ENCODE results near the gene GLYATL1B.
"Not testable (repeated sequence)": the region's sequence is repeated elsewhere in the genome, so short reads cannot be mapped to it uniquely, and the experiment has no call there.

Gene GLYATL1B

DNA sequence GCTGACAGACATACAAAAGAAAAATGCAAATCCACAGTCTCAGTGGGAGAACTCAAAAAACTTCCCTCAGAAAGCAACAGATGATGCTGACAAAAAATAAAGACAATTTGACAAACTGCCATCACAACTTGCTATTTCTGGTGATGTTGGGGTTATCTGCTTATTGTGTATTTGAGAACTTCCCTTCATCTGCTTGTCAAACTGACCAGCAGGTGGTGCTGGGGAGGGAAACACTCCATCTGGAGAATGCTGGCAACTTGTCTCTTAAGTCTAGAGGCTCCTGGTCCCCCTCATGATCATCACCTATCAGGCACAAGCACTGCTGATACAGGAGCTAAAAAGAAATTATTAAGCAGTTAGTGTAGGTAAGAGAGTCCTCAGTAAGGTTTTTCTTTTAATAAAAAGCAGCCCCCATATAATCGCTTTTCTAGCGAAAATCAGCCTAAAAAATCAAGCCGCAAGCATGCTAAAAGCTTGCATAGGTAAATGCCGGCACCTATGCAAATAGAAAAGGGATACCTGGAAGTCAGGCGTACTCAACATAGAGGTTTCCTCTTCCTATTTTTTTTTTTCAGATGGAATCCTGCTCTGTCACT, 11.1 kb downstream of the GLYATL1B start:
- DNase-seq: no peak

DNA sequence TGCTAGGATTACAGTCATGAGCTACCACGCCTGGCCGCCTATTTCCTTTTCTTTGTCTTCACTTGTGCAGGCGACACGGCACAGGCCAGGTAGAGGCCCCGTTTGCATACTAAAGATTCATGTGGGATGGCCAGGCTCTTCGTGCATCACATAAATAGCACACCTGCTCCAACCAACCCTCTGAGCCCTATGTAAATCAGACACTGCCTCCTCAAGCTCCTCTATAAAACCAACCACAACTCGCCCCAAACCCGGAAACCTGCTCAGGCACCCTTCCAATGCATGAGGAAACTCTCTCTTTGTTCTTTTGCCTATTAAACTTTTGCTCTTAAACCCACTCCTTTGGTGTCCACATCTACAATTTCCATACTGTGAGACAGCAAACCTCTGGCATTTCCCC, 11.8 kb downstream of the GLYATL1B start:
- DNase-seq: not testable (repeated sequence)

DNA sequence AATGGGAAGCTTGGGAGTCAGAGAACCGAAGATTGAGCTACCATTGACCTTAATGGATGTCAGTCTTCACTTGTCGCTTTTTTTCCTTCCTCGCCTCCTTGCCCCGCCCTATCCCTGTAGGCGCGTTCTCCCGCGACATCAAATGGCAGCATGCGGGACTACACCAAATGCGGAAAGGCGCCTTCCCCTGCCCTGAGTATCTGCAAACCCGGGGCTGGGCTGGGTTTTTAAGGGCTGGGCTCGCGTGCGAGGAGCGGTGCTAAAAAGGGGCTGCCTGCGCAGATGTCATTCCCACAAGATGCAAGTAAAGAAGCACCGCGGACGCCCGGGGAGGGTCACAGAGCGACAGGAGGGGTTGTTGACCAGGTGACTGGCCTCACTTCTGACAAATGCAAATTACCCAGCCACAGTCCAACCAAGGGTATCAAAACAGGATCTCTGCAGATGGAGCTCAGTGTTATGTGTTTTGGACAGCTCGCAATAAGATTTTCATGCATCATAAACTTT, 16.2 kb downstream of the GLYATL1B start:
- no peak for DNase-seq

DNA sequence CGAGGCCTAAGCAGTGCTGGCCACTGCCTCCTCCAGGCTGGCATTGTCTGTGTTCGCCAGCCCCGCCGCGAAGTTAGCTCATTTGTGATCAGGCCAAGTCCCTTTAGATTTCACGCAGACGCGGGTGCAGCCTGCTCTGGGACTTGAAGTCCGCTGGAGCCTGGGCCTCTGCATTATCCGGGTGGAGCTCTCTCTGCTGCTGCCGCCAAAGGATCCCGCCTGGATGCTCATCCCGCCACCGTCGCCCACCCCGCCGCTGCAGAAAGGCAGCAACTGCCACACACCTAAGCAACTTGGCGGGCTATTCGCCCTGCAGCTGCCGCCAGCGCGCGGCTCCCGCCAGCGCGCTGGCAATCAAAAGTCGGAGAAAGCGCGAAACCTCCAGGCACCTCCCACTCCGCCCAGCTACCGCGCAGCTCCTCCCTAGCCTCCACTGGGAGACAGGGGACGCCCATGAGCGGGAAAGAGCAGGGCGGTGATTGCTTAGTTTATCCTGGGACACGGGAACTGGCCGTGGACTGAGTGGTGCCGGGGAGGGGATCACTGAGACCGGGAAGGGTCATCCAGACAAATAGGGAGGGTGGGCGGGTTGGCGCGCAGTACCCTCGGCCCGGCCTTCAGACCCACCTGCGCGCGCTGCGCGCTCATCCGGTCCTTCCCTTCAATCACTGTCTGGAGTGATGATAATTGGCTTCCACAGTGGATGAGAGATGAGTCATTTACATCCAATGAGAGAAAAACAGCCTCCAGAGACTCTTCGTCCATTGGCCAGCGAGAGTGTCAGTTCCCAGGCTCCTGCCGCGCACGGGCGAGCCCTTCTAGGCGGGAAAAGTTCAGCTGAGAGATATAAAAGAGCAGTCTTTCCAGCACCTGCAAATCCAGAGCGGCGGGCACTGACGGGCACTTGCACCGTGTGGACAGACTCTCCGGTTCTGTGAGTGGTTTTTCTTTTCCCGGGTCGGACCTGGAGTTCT, 20.5 kb downstream of the GLYATL1B start, which contains the start of gene FAM111B:
Gene FAM111B, plus strand, starts transcription at position 875 of the 974 bp plus-strand sequence. CDS start 2,389 bp downstream, outside the sequence.
- DNase-seq: peak; percentile 90

DNA sequence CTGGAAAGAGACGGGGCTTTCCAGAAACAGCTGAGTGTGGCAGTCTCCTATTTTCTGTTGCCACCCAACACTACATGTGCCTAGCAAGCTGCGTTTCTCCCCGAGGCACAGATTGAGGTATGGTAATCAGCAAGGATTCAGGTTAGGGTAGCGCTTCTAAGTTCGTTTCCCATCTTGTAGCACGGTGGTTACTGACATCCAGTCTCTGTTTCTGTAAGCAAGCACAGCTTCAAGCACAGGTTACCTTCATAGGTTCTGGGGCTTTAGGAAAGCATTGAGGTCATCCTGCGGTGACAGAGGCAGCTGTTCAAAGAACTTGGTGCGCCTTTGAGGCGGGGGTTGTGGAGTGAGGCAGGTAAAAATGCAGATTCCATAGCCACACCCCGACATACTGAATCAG, 21.6 kb downstream of the GLYATL1B start:
- not testable (repeated sequence) for DNase-seq

DNA sequence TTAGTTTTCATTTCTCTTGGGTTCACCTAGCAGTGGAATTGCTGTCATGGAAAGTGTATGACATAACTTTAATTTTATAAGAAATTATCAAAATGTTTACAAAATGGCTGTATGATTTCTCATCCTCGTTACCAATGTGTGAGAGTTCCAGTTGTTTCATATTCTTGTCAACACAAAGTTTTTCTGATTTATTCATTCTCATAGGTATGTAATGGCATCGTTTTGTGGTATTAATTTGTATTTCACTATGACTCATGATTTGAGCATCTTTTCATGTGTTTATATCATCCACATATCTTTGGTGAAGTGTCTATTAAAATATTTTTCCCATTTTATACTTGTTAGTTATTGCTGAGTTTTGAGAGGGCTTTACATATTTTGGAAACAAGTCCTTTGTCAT, 26.4 kb downstream of the GLYATL1B start:
- no peak for DNase-seq

DNA sequence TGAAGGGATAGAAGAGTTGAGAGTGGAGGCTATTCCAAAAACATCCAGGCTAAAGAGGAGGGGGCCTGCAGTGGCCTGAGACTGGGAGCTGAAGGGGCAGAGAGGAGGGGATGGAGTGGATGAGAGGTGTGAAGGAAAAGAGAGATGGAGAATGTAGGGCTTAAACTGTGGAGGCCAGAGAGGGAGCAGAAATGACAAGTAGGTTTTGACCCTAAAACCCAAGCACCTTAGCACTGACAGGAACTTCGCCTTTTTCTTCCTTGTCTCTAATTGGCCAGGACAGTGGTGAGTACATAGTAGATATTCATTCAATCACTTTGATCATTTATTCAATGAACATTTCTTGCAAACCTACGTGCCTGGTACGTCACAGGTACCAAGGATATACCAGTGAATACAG, 28.2 kb downstream of the GLYATL1B start:
- no peak for DNase-seq

DNA sequence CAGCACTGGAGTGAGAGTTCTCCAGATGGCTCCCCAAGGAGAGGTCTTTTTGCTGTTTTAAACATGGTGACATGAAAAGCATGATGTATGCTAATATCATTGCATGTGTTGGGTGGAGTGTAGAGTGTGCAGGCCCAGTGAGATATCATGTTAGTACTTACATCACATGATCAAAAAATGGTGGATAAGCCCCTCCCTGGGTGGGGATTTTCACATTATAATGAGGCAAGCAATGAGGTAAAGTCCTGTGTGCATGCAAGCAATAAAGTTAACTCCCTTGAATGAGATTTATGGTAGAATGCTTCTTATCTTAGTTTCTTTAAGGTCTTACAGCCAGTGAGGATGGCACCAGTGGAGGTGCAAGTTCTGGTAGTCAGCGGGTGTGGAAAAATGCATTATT, 29.4 kb downstream of the GLYATL1B start:
- no peak for DNase-seq

DNA sequence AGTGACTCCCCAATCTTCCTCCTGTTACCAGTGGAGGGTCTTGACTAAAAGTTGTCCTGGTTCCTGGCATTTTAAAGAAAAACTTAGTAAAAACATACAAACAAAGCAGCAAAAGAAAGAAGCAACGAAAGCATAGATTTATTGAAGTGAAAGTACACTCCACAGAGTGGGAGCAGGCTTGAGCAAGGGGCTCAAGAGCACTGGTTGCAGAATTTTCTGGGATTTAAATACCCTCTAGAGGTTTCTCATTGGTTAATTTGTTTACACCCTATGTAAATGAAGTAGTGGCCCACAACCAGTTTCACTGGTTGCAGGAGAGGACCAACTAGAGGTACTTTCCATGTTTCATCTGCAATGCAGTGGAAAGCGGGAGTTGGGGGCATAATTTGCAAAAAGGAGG, 31.7 kb downstream of the GLYATL1B start:
- DNase-seq: no peak

DNA sequence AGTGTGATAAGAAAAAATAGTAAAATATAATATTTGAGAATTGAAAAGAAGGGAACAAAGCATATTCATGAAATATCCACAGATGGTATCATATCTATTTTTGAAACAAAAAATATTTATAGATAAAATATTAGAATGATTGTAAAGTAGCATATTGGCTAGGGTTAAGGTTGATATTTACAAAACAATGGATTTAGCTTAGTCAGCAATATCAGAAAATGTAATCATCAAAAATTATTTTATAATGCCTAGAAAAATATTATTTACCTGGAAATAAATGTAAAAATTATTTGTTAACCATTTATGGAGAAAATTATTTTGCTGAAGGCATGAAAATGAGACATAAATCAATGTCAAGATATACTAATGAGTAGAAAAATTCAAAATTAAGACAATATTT, 33.7 kb downstream of the GLYATL1B start:
- no peak for DNase-seq

DNA sequence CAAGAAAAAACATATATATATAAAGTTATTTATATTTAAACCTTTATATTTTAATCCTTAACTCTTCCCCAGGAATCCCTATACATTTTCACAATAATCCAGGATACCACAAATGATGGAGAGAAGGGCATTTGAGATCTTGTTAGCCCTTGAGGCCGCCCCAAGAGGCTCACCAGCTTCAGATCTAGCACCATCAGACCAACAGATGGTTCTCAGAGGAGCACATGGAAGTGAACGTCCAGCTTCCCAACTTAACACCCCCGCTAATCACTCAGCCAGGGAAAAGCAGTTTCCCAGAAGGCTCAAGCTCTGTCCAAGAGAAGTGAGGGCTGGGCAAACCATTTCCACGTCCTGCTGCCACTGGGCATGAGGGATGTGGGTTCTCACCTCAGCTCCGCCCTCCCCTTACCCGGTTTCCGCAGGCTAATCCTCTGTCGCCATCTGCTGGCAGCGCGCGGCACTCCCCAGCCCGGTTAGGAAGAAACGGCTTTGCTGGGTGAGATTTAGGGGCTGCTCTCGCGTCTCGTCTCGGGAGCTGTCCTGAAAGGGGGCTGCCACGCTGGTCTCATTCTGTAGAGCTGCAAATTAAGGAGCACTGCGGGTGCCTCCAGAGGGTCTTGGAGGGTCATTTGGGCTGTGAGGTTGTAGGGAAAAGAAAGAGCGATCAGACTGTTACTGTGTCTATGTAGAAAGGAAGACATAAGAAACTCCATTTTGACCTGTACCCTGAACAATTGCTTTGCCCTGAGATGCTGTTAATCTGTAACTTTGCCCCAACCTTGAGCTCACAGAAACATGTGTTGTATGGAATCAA, 49.7 kb downstream of the GLYATL1B start:
- DNase-seq: peak; percentile 42

DNA sequence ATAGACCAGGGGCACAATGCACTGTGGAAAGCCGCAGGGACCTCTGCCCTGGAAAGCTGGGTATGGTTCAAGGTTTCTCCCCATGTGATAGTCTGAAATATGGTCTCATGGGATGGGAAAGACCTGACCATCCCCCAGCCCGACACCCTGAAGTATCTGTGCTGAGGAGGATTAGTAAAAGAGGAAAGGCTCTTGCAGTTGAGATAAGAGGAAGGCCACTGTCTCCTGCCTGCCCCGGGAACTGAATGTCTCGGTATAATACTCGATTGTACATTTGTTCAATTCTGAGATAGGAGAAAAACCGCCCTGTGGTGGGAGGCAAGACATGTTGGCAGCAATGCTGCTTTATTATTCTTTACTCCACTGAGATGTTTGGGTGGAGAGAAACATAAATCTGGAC, 50.4 kb downstream of the GLYATL1B start:
- not testable (repeated sequence) for DNase-seq

DNA sequence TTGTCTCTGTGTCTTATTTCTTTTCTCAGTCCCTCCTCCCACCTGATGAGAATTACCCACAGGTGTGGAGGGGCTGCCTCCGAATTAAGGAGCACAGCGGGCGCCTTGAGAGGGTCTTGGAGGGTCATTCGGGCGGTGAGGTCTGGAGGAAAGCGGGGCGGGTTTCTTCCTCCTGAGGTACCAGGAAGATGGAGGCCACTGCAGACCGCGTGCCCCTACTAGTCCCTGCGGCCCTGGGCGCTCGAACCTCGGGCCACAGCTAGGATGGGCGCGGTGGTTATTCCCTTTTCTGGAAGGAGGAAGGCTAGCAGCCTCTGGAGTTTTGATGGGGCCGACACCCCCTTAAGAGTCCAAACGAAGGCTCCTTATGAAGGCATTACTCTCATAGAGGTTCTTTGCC, 51.1 kb downstream of the GLYATL1B start:
- no peak for DNase-seq

DNA sequence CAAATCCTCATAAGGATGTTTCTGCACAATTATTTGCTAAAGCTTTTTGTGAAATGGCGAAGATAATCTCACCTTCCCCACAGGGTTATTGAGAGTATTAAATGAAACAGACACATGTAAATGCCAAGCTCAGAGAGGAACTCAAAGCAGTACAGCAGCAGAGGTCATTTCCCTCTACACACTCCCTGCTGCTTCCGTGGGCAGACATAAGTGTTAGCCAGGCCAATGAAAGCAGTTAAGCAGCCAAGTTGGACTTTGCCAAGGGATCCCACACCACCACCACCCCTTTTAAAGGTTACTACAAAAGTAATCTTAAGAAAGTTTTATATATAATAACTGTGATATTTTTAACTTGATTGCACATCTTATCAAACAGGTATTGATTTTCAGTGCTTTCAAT, 52.5 kb downstream of the GLYATL1B start:
- DNase-seq: no peak

DNA sequence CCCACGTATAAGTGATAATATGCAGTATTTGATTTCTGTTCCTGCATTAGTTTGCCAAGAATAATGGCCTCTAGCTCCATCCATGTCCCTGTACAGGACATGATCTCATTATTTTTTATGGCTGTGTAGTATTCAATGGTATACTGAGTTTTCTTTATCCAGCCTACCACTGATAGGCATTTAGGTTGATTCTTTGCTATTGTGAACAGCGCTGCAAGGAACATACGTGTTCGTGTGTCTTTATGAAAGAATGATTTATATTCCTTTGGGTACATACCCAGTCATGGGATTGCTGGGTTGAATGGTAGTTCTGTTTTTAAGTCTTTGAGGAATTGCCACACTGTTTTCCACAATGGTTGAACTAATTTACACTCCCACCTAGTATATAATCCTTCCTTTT, 55.1 kb downstream of the GLYATL1B start:
- DNase-seq: no peak

DNA sequence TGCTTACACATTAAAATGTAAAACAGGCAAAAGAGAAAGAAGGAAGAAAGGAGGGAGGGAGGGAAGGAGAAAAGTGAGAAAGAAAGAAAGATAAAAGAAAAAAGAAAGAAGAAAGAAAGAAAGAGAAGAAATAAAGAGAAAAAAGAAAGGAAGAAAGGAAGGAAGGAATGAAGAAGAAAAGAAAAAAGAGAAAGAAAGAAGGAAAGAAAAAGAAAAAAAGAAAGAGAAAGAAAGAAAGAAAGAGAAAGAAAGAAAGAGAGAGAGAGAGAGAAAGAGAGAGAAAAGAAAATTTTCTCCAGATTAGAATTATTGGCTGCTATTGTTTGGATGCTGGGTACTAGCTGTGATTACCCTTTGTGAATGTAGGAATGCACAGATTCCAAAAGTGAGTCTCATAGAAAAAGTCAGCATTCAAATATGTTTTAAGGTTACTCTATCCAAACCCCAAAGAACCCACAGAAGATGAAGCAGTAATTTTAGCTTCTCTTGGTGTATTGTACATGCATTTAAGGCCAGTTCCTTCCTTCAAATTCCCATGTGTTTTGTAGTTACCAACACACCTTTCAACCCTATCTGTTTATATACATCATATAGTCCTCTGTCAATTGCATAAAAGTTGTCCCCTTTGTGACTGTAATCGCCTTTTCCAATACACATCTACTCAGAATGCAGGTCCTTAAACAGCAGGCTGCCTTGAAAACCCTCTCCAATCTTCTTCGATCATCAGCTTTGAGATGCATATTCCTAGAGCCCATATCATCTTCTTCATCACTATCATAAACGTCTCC, 55.8 kb downstream of the GLYATL1B start:
- no peak for DNase-seq

DNA sequence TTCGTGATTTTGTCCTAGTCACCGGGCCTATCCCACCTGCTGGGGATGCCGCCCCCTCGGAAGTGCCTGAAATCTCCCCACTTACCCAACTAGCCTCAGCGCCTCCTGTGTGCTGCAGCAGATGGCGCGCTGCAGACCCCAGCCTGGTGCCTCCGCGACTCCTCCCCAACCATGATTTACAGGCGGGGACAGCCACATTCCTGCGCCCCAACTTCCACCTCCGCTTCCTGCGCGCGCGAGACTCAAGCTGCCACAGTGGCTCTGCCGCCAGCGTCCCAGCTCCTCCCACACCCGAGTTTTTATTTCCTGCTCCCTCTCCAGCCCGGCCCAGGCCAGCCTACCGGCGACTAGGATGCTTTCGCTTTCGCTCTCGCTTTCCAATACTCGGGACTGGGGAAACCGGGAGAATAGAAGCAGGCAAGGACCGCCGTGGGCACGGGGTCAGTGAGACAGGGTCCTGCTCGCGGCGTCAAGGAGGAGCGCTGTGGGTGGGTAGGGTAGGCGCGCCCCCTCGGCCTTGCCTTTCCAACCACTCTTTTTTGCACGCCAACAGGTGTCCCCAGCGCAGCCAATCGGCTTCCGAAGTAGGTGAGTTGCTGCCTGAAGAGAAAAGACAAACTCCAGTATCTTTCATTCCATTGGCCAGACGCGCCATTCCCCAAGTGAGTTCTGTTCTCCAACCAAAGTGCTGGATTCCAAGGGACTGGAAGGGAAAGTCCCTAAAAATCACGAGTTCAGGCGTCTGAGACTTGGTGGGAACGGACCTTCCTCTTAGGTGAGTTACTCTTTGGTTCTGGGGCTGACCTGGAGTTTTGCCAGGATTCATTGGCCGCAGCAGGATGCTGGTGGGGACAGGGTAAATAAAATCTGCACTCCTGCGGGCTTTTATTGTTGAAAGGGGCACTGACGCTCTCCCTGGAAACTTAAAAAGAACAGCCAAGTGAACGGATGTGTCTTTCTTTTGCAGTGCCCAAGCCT, 56.7 kb downstream of the GLYATL1B start, which contains the start of gene FAM111A:
Gene FAM111A, plus strand, starts transcription at position 327 of the 978 bp plus-strand sequence. CDS start 6,017 bp downstream, outside the sequence.
- peak; percentile 74 for DNase-seq

DNA sequence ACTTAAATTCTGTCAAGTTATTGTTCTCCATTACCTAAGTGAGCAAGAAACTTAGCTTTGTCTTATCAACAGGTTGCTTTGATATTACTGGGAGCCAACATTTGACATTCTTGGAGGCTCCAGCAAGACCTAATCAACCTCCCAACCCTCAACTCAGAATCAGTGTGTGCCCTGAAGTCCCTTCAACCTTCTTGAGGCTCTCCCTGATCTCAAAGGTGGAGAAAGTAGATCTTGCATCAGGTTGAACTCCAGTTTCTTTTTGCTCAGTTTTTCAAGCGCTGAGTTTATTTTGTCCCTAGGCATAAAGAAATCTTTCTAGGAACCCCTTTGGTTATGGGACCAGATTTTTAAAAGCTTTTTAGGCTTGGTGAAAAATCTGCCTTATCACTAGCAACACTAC, 58.0 kb downstream of the GLYATL1B start:
- DNase-seq: no peak
